Activated CD4-positive, CD25-positive, alpha-beta regulatory T cell treated with anti-CD3 and anti-CD28 coated beads, Interleukin-2, amount 50 U/mL, for 24 hours (primary cell): ENCODE data around the gene CLTCL1.

Experiments used
- ATAC-seq, 2 donors: fragments of 150-1000 bp; cut with Tn5 transposase; one replicate each; pipeline ENCODE4 v1.10.0; 2021; ENCODE audit warnings: mild to moderate bottlenecking in 1 of 2, moderate library complexity in 1 of 2

Gene CLTCL1

DNA sequence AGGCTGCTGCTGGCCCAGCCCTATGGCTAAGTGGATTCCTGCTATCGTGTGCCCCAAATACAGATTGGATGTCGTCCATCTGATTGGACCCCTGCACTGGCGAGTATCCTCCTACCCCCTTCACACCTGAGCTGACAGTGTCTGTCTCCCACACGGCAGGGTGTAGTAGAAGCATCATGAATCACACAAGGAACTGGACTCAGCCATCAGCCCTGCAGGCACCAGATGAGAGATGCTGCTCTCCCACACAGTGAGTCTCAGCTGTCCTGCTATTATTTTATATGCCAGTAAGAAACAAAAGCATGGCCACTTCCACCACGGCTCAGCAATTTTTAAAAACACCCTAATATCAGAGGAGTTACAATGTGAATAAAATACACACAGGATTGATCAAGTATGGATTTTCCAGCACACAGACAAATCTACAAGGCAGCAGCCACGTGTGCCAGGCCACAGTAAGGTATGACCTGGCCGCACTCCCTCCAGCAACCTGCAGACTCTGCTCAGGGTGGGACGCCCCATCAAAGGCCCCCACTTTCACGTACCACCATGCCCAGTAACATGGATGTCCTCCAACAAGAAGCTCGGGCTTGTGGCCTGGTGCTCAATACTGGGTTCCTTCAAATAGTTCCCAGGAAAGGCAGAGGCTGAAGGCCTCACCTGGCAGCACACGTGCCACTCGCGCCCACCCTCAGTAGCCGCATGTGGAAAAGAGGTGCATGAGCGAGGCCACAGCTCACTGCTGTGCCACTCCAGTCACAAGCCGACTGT, 96.6 kb downstream of the CLTCL1 start:
- no peak for ATAC-seq

DNA sequence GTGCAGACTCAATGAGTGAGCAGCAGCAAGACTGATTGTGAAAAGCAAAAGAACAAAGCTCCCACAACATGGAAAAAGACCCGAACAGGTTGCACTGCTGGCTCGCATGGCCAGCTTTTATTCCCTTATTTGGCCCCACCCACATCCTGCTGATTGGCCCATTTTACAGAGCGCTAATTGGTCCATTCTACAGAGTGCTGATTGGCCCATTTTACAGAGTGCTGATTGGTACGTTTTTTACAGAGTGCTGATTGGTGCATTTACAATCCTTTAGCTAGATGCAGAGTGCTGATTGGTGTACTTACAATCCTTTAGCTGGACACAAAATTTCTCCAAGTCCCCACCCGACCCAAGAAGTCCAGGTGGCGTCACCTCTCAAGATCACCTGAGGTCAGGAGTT, 97.6 kb downstream of the CLTCL1 start:
- ATAC-seq: no peak

DNA sequence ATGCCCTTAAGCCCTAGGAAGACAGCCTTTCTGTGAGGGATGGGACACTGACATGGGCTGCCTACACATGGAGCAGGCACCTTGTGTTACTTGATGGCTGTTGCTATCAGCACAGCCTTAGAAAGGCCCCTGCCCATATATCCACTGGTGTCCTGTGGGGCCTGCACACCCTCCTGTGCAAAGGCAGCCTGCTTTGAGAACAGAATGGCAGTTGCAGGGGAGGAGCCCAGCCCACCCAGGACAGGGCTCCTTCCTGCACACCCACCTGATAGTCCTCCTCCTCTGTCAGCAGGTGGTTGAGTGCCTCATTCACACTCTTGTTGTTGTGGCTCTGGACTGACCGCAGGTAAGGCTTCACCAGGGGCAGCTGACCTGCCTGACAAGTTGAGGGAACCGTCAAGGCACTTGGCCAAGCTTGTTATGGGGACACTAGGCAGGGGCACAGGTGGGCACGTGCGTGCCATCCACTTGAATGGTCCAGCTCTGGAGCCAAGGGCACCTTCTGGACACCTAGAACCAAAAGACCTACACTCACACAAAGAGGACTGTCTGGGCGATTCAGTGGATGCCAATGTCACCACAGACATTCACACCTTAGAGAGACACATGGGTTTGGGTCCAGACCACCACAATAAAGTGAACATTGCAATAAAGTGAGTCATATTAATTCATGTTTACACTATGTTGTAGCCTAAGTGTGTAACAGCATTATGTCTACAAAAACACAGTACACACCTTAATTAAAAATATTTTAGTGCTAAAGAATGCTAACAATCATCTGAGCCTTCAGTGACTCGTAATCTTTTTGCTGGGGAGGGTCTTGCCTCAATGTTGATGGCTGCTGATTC, 103.6 kb downstream of the CLTCL1 start:
- no peak for ATAC-seq

DNA sequence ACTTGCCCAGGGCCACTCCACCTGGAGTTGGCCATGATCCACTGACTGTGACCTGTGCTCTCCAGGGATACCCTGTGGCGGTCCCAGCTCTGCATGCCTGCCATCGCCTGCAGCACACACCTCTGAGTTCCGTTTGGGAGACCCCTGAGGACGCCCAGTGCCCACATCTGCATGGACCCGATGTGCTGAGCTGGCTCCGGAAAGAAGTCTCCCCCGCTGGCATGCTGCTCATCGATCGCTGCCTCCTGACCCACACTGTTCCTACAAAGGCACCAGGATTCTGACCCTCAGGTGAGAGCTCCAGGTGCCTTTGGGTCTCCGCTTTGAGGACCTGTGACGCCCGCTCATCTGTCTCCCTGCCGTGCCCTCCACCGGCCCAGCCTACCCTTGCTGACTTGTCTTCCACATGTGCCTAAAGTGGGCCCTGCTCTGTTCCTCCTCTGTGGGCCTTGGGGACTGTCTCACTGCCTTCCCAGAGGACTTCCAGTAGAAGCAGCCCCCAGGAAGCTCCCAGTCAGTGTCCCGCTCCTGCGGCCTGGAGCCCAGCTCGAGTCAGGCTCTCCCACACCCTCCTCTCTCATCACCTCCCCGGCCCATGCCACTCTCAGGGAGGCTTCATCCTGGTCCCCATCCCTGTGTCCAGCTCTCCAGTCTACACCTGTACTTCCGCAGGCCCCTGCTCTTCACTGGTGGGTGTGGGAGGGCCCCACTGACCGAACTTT, 107.1 kb downstream of the CLTCL1 start:
- no peak for ATAC-seq

DNA sequence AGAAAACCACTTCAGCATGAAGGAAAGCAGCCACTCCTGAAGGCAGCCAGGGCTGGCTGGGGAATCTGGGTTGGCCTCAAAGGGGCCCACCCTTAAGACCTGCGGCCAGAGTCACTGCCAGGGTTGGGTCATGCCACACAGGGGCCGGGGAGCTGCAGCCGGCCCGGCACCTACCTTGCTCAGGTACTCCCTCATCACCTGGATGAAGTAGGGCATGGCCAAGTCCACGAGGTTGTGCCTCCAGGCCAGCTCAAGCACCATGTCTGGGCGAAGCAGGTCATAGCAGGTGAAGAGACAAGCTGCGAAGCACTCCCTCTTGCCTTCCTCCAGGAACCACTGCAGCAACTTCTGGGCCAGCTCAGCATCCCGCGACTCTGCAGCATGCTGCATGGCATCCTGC, 108.3 kb downstream of the CLTCL1 start:
- no peak for ATAC-seq

DNA sequence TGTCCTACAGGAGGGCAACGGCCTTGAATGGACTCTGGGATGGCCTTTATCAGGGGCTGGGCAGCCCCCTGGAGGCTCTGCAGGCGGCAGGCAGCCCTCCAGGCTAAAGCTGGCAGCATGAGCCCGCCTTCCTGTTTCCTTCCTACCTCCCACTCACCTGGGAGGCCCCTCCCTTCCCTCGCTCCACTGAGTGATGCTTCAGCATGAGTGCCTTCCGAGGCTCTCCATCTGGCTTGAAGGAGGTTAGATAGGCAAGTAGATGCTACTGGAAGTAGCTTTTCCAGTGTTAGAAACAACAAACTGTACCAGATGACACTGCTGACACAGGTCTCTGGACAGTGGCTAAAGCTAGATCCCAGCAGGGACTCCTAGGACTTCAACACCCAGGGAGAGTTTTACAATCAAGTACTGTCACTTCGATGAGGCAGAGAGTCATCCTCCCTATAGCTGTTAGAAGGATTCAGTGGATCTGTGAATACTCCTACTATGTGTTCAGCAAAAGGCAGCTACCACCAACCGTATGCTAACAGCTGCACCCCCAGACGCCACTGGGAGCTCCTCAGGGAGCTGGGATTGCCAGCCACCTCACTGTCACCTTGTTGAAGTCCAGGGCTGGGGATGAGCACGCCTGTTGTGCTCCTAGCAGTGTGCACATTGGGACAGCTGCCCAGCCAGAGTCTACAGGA, 108.9 kb downstream of the CLTCL1 start:
- no peak for ATAC-seq

DNA sequence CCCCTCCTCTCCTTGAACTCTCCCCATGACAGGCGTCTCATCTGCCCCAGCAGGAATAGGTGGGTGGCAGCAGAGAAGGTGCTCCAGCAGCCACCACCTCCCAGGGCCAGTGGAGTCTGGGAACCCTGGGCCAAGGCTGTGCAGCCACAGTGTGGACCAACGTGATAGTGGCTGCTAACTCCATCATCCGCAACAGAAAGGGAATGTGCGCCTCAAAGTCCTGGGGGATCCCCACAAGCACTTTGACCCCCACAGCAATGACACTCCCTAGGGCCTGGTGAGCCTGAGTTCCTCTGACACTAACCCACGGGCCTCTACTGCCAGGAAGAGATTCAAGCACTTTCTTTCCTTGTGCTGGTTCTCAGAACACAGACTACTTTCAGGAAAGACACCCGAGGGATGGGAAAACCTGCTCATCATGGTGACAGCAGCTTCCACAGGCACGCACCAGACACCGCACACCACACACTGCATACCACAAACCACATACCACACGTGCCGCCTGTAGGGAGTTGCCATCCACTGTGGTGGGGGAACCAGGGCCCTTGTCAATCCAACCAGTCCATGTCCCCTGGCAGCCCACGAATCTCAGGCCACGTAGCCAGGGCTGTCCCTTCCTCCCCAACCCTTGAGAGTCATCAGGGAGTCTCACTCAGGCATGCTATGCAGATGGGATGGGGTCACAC, 109.6 kb downstream of the CLTCL1 start:
- no peak for ATAC-seq

DNA sequence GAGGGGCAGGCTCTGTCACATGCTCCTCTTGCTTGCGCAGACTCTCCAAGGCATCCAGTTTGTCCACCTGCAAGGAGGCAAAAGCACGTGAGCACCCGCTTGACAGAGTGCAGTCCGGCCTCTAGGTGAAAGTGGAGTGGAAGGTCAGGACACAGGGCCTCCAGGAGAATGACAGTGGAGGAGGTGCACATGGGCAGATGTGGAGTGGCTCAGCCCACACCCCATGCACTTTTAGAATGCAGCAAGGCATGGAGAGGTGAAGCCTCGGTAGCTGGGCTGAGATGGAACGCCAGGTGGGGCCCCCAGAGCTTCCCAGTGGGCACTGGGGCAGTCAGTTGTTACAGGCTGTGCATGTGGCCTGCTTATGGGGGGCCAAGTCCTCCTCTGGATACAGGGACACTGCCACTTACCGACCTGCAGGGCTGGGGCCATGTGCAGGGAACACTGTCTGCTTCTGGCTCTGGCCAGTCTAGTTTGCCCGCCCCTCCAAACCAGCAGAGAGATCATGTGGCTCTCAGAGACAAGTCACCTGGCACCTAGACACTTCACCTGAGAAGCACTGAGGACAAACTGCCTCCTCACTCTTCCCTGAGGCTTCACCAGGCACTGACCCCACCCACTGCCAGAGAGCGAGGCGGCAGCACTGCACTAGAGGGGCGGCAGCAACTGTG, 110.6 kb downstream of the CLTCL1 start:
- no peak for ATAC-seq

DNA sequence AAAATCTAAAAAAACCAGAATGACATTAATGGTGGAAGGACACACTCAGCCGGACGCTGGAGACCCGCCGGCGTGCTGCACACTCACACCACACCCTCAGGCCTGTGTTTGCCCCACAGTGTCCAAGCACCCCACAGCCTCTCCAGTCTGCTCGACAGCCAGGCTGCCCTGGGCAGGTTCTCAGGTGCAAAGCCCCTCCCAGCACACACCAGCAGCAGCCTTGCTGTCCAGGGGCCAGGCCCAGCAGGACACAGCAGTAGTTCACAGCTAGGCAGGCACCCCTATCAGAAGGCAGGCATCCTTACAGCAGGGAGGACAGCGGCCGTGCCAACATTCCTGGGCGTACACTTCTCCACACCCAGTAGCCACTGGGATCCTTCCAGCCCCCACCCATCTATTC, 111.3 kb downstream of the CLTCL1 start:
- ATAC-seq: no peak

DNA sequence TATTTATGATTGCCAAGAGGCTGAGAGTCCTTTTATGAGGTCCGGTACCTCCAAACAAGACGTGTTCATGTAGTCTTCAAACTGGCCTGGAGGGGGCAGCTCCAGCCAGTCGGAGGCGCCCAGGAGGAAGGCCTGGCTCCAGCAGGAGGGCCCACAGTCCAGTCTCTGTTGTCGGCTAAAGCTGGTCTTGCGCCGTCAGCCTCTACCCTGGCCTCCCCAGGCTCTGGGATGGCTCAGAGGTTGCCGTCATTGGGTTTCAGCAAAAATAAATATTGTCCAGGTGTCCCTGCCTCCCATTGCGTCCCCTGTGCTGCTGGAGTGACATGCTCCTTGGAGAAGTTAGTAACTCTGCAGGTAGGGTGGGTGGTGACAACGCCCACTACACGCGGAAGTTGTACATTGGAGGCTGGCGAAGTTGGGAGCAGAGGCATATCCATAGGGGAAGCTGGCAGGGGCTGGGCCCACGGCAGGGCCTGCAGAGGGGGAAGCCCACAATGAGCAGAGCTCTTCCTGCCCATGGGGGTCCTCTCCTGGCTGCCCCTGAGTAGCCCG, 111.9 kb downstream of the CLTCL1 start:
- peak; percentile 29 to 32 for ATAC-seq

DNA sequence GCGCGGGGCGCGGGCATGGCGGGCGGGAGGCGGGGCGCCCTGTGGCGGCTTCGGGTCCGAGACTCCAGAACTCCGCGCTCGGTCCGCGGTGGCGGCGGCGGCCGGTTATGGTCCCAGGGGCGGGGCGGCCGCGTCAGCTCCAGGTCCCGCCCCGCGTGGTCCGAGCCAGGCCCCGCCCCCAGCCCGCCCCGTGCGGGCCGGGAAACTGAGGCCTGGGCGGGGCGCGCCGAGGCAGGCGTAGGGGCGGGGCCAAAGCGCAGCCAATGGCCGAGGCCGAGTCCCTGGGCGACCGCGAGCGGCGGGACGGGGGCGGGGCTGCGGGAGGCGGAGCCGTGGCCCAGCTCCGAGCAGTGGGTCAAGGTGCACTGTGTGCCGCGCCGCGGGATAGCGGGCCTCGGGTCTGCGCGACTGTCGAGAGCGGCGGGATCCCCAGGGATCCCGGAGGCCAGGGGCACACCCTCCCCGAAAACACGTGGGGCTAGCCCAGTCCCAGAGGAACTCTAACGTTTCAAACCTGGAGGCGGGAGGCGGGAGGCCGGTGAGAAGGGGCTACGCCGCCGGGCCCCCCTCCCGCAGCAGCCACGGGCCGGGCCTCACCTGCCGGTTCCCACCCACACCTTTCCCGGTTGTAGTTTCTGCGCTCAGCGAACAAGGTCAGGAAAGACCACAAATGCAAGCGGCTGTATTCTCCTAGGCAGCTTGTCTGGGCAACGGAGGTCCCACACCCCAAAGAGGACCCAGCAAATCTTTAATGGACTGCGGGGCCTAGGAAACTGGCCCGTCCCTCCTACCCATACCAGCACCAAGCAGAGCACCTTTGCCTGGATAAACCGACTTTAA, 112.6 kb downstream of the CLTCL1 start, which contains the start of gene SLC25A1:
SLC25A1 (minus strand) TSS at position 80 of the 840 bp plus-strand sequence; CDS start at position 17, 63 bp downstream.
- ATAC-seq: peak; percentile 82 to 87

DNA sequence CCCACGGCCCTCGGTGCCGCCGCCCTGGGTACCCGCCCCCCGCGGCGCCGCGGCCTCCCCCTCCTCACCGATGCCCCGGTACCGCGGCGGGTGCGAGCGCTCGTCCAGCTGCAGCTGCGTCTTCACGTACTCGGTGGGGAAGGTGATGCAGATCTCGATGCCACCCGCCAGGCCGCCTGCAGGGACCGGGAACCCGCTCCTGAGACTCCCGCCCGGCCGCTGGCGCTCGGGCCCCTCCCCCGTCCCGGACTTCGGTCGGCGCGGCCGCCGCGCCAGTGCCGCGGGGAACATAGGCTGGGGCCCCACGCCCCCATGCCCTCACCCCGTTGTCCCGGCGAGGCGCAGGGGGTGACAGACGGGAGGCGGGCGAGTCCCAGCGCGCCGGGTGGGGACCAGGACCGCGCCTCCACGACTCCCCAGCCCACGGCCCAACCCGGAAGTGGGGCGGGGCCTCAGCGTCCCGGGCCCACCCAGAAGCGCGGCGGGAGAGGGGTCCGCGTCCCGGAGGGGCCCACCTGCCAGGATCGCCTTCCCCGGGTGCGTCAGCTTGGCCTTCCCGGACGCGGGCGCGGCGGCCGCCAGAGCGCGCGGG, 113.4 kb downstream of the CLTCL1 start:
- peak; percentile 37 to 52 for ATAC-seq

DNA sequence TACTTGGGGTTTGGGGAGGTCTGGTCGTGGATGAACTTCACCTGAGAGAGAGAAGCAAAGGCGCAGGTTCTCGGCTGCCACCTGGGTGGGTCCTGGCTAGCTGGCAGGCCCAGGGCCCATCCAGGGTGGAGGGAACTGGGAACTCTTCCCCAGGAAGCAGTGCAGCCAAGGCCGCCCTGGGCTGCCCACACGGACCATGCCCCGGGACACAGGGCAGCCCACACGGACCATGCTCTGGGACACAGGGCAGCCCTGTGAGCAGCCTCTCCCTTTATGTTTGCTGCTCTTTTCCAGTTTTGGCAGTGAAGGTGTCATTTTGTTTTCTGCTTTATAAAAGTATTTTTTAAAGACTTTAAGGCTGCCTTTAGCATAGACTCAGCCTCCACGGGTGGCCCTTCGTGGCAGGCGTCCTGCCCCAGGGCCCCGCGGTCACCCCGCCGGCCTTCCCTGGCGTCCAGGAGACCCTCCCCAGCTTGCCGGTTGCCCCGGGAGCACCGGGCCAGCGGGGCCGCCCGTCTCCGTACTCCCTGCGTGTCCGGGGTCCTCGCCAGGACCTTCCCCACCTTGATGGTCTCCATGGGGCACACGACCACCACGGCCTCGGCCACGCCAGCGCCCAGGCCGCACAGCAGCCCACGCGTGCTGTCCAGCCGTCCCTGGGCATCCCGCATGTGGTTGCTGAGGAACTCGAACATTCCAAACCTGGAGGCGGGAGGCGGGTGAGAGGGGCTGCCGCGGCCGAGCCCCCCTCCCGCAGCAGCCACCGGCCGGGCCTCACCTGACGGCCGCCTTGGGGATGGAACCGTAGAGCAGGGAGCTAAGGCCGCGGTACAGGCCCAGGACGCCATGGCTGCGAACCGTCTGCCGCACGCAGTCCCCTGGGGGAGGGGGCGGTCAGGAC, 114.1 kb downstream of the CLTCL1 start:
- no peak for ATAC-seq

DNA sequence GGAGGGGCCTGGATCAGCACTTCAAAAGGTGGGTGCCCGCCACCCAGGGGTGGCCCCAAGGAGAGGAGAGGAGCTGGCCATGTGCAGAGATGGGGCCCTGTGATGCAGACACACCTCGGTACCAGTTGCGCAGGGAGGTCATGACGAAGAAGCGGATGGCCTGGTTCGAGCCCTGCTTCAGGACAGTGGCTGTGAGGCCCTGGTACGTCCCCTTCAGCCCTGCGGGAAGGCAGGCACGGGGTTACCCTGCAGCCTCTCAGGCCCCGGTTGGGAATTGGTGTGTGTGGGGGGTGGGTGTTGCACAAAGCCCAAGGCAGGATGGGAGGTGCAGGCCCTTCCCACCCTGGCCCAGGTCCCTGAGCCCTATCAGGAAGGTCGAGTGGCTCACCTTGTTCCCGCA, 114.8 kb downstream of the CLTCL1 start:
- ATAC-seq: no peak

DNA sequence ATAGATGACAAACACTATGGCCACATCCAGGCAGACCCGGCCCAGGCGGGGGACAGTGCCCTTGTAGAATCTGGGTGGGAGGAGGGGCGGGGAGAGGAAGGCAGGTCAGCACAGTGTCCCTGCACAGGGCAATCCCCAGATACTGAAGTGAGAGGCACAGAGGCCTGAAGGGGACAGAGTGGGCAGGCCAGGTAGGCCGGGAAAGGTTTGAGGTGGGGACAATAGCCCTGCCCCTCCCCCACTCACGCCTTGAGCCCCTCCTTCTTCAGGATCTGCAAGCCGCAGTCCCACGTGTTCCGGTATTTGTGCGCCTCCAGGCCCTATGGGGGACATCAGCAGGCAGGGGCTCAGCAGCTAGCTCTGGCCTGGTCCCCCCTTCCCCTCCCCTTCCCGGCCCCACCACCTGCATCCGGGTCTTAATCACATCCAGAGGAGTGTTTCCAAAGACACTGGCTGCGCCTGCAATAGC, 115.3 kb downstream of the CLTCL1 start:
- ATAC-seq: no peak

DNA sequence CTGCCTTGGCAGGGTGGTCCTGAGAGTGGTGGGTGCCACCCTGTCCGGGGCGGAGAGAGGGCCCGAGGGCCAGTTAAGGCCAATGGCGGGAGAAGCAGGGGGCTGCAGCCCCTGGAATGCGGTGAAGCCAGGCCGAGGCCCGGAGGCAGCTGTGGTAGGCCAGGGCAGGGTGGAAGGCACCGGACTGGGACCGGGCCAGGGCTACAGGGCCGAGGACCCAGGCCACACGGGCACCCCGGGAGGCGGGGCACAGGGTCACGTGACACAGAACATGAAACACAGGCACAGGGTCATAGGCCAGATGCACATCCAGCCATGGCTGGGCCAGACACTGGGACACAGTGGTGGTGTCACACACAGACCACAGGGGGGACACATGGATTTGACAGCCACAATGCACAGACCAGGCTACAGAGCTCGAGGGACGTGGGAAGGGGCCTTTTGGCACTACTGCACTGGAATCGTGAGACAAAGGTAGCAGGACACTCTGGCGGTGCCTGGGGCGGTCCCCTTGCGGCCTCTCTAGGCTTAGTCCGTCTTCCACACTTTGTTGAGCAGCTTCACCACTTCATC, 115.8 kb downstream of the CLTCL1 start:
- no peak for ATAC-seq

DNA sequence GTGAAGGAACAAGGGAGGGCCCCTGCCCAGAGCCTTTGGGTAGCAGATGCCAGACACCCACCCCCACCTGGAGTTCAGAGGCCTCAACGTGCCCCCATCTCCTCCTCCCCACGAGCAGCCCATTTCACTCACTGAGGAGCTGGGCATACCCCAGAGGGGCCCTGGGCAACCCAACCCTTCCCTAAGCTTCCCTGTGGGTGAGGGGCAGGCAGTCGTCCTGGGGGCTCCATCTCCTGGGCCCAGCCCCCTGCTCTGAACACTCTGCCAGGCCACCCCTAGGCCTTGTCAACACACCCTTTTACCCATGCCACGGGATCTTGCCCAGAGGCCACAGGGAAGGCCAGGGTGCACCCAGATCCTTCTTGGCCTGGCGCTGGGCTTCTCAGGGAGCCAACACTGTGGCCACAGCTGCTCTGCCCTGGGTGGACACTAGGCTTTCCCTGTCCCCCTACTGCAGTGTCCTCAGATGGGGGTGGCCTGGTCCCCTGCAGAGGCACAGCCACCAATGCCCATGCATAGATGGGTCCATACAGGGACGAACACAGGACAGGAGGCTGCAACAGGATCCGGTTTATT, 116.4 kb downstream of the CLTCL1 start:
- ATAC-seq: no peak
